T-cell (primary cell): ENCODE data around the gene ASPDH. TPM values are rescaled to one million over a fixed set of nuclear protein-coding genes. Genes with fewer than 3 reads are reported as not detected.

Source experiments
- ATAC-seq, 4 experiments: fragments of 200-7000 bp in 3 of 4; fragments of 150-1000 bp in 1 of 4; cut with Tn5 transposase; replicated peaks in 1 of 4; 1 replicate in 3 of 4; 2 replicates in 1 of 4; pipeline ENCODE4 v1.10.0; 2021; ENCODE audit warnings: moderate library complexity in 3 of 4, mild to moderate bottlenecking in 2 of 4, moderate number of reproducible peaks in 1 of 4
- CTCF ChIA-PET, 2 donors: fragments of 300-600 bp; sonication (Branson Sonifier 250); formaldehyde crosslinking; loops; one replicate each; lab custom pipeline; 2022; ENCODE audit warnings: antibody characterized with exemption in 2 of 2; lab: Charles Lee
- POLR2A ChIA-PET, 2 donors: fragments of 300-600 bp; sonication (Branson Sonifier 250); formaldehyde crosslinking; loops; one replicate each; lab custom pipeline; 2022; ENCODE audit warnings: antibody characterized with exemption in 2 of 2; lab: Charles Lee
- DNase-seq, 35 experiments: peaks; one replicate each; pipeline versions ENCODE4 v3.0.0 to v3.0.0-alpha.2; 2013 to 2023
- H3K27ac ChIP-seq: one replicate; pipeline ENCODE4 v1.5.1; 2013; ENCODE audit warnings: low read length
- H3K27me3 ChIP-seq, 2 experiments: replicated peaks in 1 of 2; 1 replicate in 1 of 2; 2 replicates in 1 of 2; pipeline versions ENCODE4 v1.6.1 to v1.7.0; 2013; ENCODE audit warnings: low read length in 1 of 2, mixed read lengths in 1 of 2; ENCODE audit not compliant: control insufficient read depth in 2 of 2, insufficient read depth in 2 of 2; ENCODE audit errors: extremely low read depth in 1 of 2
- H3K36me3 ChIP-seq, 2 donors: 1 replicate in 1 of 2; 2 replicates in 1 of 2; pipeline versions ENCODE4 v1.6.1 to v1.7.0; 2013; ENCODE audit warnings: low read length in 1 of 2; ENCODE audit not compliant: control insufficient read depth in 2 of 2, insufficient read depth in 1 of 2; ENCODE audit errors: extremely low read depth in 1 of 2
- H3K4me1 ChIP-seq, 2 experiments: 1 replicate in 1 of 2; 2 replicates in 1 of 2; pipeline versions ENCODE4 v1.6.1 to v1.7.0; 2013; ENCODE audit warnings: low read length in 2 of 2, mixed read lengths in 1 of 2; ENCODE audit not compliant: insufficient read depth in 2 of 2, control insufficient read depth in 1 of 2; ENCODE audit errors: extremely low read depth in 1 of 2
- H3K4me3 ChIP-seq, 2 donors: 1 replicate in 1 of 2; 2 replicates in 1 of 2; pipeline versions ENCODE4 v1.5.1 to v1.7.0; 2013; ENCODE audit warnings: mild to moderate bottlenecking in 2 of 2, low read length in 1 of 2, moderate library complexity in 1 of 2; ENCODE audit not compliant: control insufficient read depth in 1 of 2; ENCODE audit errors: extremely low read depth in 1 of 2
- H3K9me3 ChIP-seq: 2 replicates; pipeline ENCODE4 v1.7.0; 2013
- H3K27ac Mint-ChIP-seq, 2 donors: one replicate each; pipeline ENCODE4 v1.8.0; 2020 to 2021; ENCODE audit warnings: mild to moderate bottlenecking in 2 of 2, mixed read lengths in 2 of 2
- H3K27me3 Mint-ChIP-seq, 2 donors: one replicate each; pipeline ENCODE4 v1.8.0; 2021 to 2022; ENCODE audit warnings: mixed read lengths in 2 of 2
- H3K36me3 Mint-ChIP-seq: one replicate; pipeline ENCODE4 v1.8.0; 2021; ENCODE audit warnings: mixed read lengths
- H3K4me1 Mint-ChIP-seq, 3 donors: one replicate each; pipeline ENCODE4 v1.8.0; 2020 to 2022; ENCODE audit warnings: mixed read lengths in 3 of 3, mild to moderate bottlenecking in 1 of 3
- H3K4me3 Mint-ChIP-seq, 3 donors: one replicate each; pipeline ENCODE4 v1.8.0; 2020 to 2022; ENCODE audit warnings: mild to moderate bottlenecking in 3 of 3, mixed read lengths in 3 of 3, moderate library complexity in 3 of 3
- H3K9me3 Mint-ChIP-seq, 3 donors: one replicate each; pipeline ENCODE4 v1.8.0; 2020 to 2022; ENCODE audit warnings: mixed read lengths in 3 of 3
- WGBS: methylation state at CpG from one replicate; pipeline ENCODE4 v1.1.5; 2013; ENCODE audit warnings: missing lambda C conversion rate; ENCODE audit not compliant: insufficient coverage; 5-methylcytosine and 5-hydroxymethylcytosine counted together
- total RNA-seq, 35 experiments: library from RNA in 6 of 35; stranded (reverse) in 6 of 35; fragments of 120-200 nt in 1 of 35; gene quantifications; one replicate each; pipeline versions ENCODE4 v1.2.1 to v1.2.4 and lab custom pipeline; 2013 to 2026

Gene ASPDH
- total RNA-seq, 5 donors from 2014 or later (not counting 1 experiment from before 2014, with no cell fraction given) = not detected

GRCh38 chr19:50500753-50501151 is 13.0 kb downstream of the ASPDH start:
- no peaks in the 10 kb centered on the region for H3K9me3 Mint-ChIP-seq
- Histone ChIP-seq H3K4me1 (no peaks in the 10 kb centered on the region), H3K9me3 (no peaks in the 10 kb centered on the region), H3K27ac (no peak overlapping the region), H3K27me3 (no peaks in the 10 kb centered on the region), H3K4me3 (no peak overlapping the region), H3K36me3 (no peaks in the 10 kb centered on the region)
- ATAC-seq = no peak
- ChIA-PET CTCF (no interaction called here), POLR2A (no interaction called here)
- WGBS = 84% methylated on average over 6 of the region's 10 CpGs
- no peaks in the 10 kb centered on the region for H3K27me3 Mint-ChIP-seq
- H3K4me3 Mint-ChIP-seq = no peak overlapping the region
- no peaks in the 10 kb centered on the region for H3K36me3 Mint-ChIP-seq
- DNase-seq = no peak
- no peaks in the 10 kb centered on the region for H3K4me1 Mint-ChIP-seq
- no peak overlapping the region for H3K27ac Mint-ChIP-seq

DNA sequence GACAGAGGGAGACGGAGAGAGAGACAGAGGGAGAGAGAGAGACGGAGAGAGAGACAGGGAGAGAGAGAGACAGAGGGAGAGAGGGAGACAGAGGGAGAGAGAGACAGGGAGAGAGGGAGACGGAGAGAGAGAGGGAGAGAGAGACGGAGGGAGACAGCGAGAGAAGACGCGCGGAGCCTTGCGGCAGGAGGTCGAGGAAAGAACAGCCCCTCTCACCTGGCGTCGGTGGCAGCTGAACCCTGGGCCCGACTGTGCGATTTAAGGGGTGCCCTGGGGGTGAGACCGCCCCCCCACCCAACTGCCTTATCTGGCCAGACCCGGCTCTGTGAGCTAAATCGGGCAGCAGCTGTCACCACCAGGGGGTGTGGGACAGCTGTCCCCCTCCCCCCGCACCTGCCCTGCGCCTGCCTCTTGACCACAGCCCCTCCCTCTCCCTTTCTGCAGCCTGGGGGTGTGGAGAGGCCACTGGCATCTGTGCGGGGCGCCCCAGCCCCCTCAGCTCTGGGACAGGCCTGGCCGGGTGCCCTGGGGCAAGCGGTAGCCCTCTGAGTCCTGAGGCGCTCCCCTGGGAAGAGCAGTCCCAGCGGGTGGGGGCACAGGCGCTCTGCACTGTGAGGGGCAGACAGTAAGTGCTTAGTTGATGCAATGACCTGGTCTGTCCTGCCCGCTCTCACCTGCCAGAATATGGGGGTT is 13.5 kb downstream of the ASPDH start:
- ChIA-PET POLR2A (no interaction called here), CTCF (no interaction called here)
- H3K4me1 ChIP-seq = no peaks in the 10 kb centered on the region
- H3K27me3 ChIP-seq = no peaks in the 10 kb centered on the region
- H3K9me3 ChIP-seq = no peaks in the 10 kb centered on the region
- H3K36me3 Mint-ChIP-seq = peaks cover 2% of the 10 kb centered on the region
- 67% methylated on average over 9 of the region's 27 CpGs for WGBS
- H3K4me3 ChIP-seq = no peak overlapping the region
- H3K27ac ChIP-seq = no peak overlapping the region
- no peaks in the 10 kb centered on the region for H3K4me1 Mint-ChIP-seq
- H3K27me3 Mint-ChIP-seq = no peaks in the 10 kb centered on the region
- DNase-seq (peak in 1 of 35 experiments; percentile 53), ATAC-seq (peak in 2 of 4 experiments; percentile 20 to 27)
- no peak overlapping the region for H3K4me3 Mint-ChIP-seq
- H3K27ac Mint-ChIP-seq = no peak overlapping the region
- no peaks in the 10 kb centered on the region for H3K9me3 Mint-ChIP-seq
- H3K36me3 ChIP-seq = no peaks in the 10 kb centered on the region

DNA sequence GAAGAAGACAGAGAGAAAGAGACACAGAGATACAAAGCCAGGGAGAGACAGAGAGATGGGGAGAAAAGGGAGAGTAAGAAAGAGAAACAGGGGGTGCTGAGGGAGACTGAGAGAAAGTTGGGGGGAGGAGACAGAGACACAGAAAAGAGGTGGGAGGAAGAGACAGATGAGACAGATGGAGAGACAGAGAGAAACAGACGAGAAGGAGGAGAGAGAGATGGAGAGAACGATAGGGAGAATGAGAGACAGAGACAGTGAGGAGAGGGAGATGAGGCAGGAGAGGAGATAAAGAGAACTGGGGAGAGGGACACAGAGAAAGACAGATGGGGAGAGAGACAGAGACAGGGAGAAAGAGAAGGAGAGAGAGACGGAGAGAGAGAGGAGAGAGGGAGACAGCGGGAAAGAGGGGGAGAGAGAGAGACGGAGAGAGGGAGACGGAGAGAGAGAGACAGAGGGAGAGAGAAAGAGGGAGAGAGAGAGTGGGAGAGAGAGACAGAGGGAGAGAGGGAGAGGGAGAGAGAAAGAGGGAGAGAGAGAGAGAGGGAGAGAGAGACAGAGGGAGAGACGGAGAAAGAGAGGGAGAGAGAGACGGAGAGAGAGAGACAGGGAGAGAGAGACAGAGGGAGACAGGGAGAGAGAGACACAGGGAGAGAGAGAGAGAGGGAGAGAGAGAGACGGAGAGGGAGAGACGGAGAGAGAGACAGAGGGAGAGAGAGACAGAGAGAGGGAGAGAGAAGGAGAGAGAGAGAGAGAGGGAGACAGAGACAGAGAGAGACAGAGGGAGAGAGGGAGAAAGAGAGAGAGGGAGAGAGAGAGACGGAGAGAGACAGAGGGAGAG is 15.3 kb downstream of the ASPDH start:
- Histone ChIP-seq H3K9me3 (no peaks in the 10 kb centered on the region), H3K27ac (no peak overlapping the region), H3K4me3 (no peak overlapping the region), H3K4me1 (no peaks in the 10 kb centered on the region), H3K36me3 (no peaks in the 10 kb centered on the region), H3K27me3 (no peaks in the 10 kb centered on the region)
- no peaks in the 10 kb centered on the region for H3K27me3 Mint-ChIP-seq
- DNase-seq (no peak), ATAC-seq (no peak)
- POLR2A ChIA-PET = no interaction called here
- H3K4me1 Mint-ChIP-seq = no peaks in the 10 kb centered on the region
- no peaks in the 10 kb centered on the region for H3K9me3 Mint-ChIP-seq
- peaks cover 4% of the 10 kb centered on the region for H3K36me3 Mint-ChIP-seq
- H3K4me3 Mint-ChIP-seq = no peak overlapping the region
- CTCF ChIA-PET = no interaction called here
- WGBS = 94% methylated on average over 9 of the region's 11 CpGs
- no peak overlapping the region for H3K27ac Mint-ChIP-seq

GRCh38 chr19:50497022-50497405 is 16.7 kb downstream of the ASPDH start:
- ChIA-PET POLR2A (no interaction called here), CTCF (no interaction called here)
- Mint-ChIP-seq H3K27me3 (no peaks in the 10 kb centered on the region), H3K4me3 (no peak overlapping the region), H3K27ac (no peak overlapping the region), H3K4me1 (peaks cover 5 to 6% (median 5%) of the 10 kb centered on the region in 3 donors), H3K36me3 (peaks cover 4% of the 10 kb centered on the region), H3K9me3 (no peaks in the 10 kb centered on the region)
- ATAC-seq (no peak), DNase-seq (no peak)
- Histone ChIP-seq H3K36me3 (no peaks in the 10 kb centered on the region), H3K4me1 (peaks cover 2 to 8% of the 10 kb centered on the region in 2 experiments), H3K27ac (no peak overlapping the region), H3K9me3 (no peaks in the 10 kb centered on the region), H3K27me3 (no peaks in the 10 kb centered on the region), H3K4me3 (no peak overlapping the region)
- 97% methylated on average over 4 of the region's 8 CpGs for WGBS

GRCh38 chr19:50496189-50497021 is 17.3 kb downstream of the ASPDH start:
- Mint-ChIP-seq H3K36me3 (peaks cover 4% of the 10 kb centered on the region), H3K9me3 (no peaks in the 10 kb centered on the region), H3K27me3 (no peaks in the 10 kb centered on the region), H3K27ac (no peak overlapping the region), H3K4me3 (no peak overlapping the region), H3K4me1 (peaks cover 11 to 12% (median 11%) of the 10 kb centered on the region in 3 donors)
- Histone ChIP-seq H3K36me3 (no peaks in the 10 kb centered on the region), H3K9me3 (no peaks in the 10 kb centered on the region), H3K4me3 (no peak overlapping the region), H3K27me3 (no peaks in the 10 kb centered on the region), H3K27ac (no peak overlapping the region), H3K4me1 (peaks cover 6 to 14% of the 10 kb centered on the region in 2 experiments)
- no peak for ATAC-seq
- POLR2A ChIA-PET = no interaction called here
- no peak for DNase-seq
- WGBS = 91% methylated on average over 21 of the region's 30 CpGs
- CTCF ChIA-PET = no interaction called here

GRCh38 chr19:50495020-50495531 is 18.6 kb downstream of the ASPDH start:
- POLR2A ChIA-PET = no interaction called here
- H3K9me3 ChIP-seq = no peaks in the 10 kb centered on the region
- H3K27me3 ChIP-seq = no peaks in the 10 kb centered on the region
- H3K4me1 ChIP-seq = peaks cover 6 to 18% of the 10 kb centered on the region in 2 experiments
- H3K4me3 ChIP-seq = no peak overlapping the region
- peaks cover 4% of the 10 kb centered on the region for H3K36me3 Mint-ChIP-seq
- H3K9me3 Mint-ChIP-seq = no peaks in the 10 kb centered on the region
- peaks cover 21 to 25% (median 23%) of the 10 kb centered on the region in 3 donors for H3K4me1 Mint-ChIP-seq
- no peak overlapping the region for H3K27ac Mint-ChIP-seq
- DNase-seq (no peak), ATAC-seq (no peak)
- H3K4me3 Mint-ChIP-seq = no peak overlapping the region
- CTCF ChIA-PET = no interaction called here
- H3K27ac ChIP-seq = no peak overlapping the region
- H3K36me3 ChIP-seq = no peaks in the 10 kb centered on the region
- WGBS = 100% methylated on average over 1 of the region's 5 CpGs
- H3K27me3 Mint-ChIP-seq = no peaks in the 10 kb centered on the region
